Head of caudate nucleus (tissue), 42 donors: ENCODE measurements around the gene CHCHD10.

Source experiments
- DNase-seq, 42 donors: peaks; one replicate each; pipeline versions ENCODE4 v3.0.0 to v3.0.0-alpha.2; 2020 to 2021; ENCODE audit warnings: mixed read lengths in 7 of 42
- intact Hi-C: fragments of 100-400 bp; cut with DNase I; formaldehyde crosslinking; loops from one replicate; pipeline ENCODE4 v1.15.0; 2022

The CHCHD10 gene

DNA sequence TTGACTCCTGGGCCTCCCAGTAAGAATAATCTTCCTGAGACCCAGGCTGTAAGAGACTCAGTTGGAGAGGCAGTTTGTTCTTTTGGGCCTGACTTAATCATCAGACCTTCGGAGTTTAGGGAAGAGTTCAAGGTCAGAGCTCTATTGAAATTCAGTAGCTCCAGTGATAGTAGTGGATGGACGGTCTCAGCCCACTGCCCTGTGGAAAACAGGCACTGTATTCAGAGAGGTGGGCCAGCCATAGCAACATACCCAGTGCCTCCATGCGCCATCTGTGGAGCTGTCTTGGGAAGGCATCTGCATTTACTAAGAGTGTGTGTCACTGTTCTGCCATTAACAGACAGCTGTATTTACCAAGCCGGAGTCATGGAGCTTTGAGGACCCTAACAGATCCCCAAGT lies 21.9 kb upstream of the CHCHD10 start:
- peak in 6 of 42 donors; percentile 28 to 68 (median 46) for DNase-seq
- intact Hi-C loops, result no loop called here

DNA sequence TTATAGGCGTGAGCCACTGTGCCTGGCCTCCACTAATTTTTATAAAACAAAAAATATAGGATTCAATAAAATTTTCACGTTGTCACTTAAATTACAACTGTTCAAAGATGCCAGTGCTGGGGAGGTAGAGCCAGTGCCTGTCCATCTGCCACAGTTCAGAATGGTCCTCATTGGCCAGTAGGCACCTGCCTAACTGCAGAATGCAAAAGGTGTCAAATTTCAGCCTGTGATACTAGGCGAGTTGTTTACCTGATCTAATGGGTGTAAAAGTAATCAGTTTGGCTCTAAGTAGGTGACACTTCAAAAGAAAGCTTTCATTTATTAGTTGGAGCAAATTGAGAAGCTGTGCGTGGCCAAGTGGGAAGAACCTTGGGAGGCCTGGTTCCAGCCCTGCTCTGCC lies 21.3 kb upstream of the CHCHD10 start:
- DNase-seq, result no peak
- intact Hi-C loops, result no loop called here

DNA sequence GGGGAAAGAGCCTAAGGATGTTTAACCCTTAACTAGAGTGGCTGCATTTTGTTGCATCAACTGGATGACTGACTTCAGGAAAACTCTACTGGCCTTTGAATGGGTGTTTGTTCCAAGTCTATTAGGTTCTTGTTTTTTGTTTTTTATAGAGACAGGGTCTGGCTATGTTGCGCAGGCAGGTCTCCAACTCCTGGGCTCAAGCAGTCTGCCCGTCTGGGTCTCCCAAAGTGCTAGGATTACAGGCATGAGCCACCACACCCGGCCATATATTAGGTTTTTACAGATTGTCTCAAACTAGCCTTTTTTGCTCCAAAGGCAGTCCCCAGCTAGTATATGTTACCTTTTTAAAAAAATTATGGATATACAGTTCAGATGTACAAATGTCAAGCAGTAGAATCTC lies 20.1 kb upstream of the CHCHD10 start:
- intact Hi-C loops, result no loop called here
- DNase-seq, result no peak

DNA sequence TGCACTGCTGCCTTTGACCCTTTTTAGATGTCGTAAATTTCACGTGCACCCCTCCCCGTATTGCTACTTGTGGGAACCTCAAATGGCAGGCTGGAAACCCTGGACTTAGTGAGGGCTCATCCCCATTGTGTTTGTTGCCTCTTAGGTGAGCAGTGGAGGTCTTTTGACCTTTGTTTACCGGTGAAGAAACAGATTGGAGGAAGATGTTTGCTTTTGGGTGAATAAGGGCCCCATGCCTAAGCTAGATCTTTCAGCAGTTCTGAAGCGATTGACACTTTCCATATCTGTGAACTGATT lies 19.8 kb upstream of the CHCHD10 start:
- intact Hi-C loops, result no loop called here
- DNase-seq, result no peak

DNA sequence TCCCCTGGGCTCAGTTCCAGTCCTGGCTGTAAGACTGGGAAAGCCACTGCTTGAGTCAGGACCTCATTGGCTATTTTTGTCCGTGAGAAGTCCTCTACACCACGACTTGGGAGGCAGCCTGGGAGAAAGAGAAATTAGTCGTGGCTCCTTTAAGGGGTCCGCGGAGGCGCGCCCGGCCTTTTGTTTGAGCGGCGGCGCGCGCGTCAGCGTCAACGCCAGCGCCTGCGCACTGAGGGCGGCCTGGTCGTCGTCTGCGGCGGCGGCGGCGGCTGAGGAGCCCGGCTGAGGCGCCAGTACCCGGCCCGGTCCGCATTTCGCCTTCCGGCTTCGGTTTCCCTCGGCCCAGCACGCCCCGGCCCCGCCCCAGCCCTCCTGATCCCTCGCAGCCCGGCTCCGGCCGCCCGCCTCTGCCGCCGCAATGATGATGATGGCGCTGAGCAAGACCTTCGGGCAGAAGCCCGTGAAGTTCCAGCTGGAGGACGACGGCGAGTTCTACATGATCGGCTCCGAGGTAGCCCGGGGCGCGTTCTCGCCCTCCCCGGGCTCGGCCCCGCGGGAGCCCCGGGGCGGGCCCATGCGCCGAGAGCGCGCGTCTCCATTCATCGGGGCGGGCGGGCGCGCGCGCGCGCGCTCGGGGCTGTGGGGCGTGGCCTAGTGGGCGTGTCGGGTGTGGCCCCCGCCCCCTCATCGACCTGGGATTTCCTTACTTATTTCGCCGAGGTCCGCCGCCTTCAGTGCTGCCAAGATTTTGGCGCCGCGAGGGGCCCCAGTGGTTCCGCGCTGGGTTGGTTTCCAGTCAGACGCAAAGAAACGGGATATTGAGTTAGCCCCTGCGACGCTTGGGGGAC lies 19.2 kb upstream of the CHCHD10 start, which contains the start of gene SMARCB1:
Gene SMARCB1 (plus strand): TSS at position 215 of the 848 bp plus-strand sequence. CDS start 204 bp downstream, at position 419.
- intact Hi-C loops, result no loop called here

DNA sequence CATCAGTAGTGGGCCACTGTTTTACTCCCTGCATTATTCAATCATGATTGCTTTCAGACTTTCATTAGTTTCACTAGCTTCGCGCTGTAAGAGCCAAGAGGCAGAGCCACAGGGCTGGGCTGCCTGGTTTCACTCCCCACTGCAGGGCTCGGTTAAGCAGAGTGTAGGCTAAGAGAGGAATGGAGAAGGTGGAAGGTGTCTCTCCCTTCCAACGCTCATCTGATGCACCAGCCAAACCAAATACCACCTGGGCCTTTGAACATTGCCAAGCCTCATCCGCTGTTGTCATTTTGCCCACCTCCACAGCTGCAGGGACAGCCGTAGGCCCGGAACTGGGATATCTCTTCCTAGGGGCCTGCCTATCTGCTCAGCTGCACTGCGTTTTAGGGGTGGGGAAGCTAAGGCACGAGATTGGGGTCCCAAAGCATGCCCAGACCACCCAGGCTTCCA lies 18.5 kb upstream of the CHCHD10 start:
- DNase-seq, result peak in 1 of 42 donors; percentile 35
- intact Hi-C loops, result no loop called here

More for the DNA sequence above, 19.2 kb upstream of the CHCHD10 start, which contains the start of gene SMARCB1:
- peak; percentile 73 to 94 (median 87) for DNase-seq

DNA sequence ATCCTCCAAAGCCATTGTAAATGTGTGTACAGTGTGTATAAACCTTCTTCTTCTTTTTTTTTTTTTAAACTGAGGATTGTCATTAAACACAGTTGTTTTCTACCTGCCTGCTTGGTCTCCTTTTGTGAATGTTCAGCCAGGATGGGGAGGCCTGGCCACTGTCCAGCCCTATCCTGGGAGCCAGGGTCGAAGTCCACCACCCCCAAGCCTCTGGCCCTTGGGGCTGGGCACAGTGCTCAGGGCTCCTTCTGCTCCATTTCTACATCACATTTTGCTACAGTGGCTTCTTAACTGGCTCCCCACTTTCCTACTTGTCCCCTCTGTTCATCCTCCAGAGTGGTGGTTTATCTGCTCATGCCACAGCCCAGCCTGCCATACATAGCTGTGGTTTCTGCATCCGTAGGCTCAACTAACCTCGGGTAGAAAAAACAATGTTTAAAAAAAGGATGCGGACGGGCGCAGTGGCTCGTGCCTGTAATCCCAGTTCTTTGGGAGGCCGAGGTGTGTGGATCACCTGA lies 16.5 kb upstream of the CHCHD10 start:
- intact Hi-C loops, result no loop called here
- DNase-seq, result no peak

DNA sequence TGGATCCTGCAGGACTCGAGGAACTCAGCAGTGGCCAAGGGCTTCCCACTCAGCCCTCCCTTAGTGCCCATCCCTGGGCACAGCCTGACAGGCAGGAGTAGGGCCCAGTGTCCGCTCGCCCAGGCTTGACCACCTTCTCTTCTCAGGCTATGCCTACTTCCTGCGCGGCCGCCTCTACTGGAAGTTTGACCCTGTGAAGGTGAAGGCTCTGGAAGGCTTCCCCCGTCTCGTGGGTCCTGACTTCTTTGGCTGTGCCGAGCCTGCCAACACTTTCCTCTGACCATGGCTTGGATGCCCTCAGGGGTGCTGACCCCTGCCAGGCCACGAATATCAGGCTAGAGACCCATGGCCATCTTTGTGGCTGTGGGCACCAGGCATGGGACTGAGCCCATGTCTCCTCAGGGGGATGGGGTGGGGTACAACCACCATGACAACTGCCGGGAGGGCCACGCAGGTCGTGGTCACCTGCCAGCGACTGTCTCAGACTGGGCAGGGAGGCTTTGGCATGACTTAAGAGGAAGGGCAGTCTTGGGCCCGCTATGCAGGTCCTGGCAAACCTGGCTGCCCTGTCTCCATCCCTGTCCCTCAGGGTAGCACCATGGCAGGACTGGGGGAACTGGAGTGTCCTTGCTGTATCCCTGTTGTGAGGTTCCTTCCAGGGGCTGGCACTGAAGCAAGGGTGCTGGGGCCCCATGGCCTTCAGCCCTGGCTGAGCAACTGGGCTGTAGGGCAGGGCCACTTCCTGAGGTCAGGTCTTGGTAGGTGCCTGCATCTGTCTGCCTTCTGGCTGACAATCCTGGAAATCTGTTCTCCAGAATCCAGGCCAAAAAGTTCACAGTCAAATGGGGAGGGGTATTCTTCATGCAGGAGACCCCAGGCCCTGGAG lies 15.7 kb upstream of the CHCHD10 start:
- intact Hi-C loops, result no loop called here
- no peak for DNase-seq

DNA sequence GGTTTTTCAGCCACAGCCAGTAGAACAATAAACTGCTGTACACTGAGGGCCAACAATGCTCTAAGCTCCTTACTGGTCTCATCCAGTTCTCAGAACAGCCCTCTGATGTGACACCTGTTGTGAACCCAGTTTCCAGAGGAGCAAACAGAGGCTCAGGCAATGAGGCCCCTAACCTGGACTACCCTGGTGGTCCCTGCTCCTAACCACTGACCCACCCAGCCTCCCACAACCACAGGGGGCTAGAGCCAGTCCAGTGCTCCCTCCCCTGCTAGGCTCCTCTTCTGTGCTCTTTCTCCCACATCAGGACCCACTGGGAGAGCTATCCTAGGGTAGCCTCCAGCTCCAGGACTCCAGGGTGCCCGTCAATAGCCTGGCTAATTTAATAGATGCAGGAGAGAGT lies 14.9 kb upstream of the CHCHD10 start:
- DNase-seq, result no peak
- intact Hi-C loops, result no loop called here

DNA sequence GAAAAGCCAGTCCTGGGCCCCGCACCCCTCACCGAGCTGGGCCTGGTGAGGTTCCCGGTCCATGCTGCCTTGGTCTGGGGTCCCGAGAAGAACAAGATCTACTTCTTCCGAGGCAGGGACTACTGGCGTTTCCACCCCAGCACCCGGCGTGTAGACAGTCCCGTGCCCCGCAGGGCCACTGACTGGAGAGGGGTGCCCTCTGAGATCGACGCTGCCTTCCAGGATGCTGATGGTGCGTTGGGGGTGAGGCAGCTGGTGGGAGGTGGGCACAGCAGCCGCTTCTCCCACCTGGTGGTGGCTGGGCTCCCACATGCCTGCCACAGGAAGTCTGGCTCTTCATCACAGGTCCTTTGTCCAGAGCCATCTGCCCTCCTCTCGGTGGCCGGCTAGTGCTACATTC lies 14.5 kb upstream of the CHCHD10 start:
- intact Hi-C loops, result no loop called here
- no peak for DNase-seq

DNA sequence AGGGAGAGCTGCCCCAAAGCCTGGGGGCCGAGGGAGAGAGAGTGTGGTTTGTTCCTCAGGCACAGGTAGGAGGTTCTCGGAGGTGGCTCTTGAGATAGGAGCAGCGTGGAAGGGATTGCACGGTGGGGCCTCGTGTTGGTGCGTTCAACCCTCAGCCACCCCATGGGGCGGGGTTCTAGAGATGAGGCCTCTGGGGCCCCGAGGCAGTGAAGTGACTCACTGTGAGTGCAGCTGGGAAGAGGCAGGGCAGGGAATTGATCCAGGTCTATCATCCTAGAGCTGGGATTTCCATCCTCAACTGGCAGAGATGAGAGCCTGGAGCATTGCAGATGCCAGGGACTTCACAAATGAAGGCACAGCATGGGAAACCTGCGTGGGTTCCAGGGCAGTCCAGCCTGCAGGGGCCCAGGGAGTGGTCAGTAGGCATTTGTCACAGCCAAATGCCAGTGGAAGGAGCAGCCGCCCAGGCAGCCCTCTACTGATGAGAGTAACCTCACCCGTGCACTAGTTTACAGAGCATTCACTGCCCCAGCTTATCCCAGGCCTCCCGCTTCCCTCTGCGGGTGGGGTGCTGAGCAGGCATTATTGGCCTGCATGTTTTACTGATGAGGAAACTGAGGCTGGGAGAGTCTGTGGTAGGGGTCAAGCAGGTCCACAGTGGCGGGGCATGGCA lies 13.9 kb upstream of the CHCHD10 start:
- intact Hi-C loops, result no loop called here
- DNase-seq, result peak in 11 of 42 donors; percentile 29 to 64 (median 44)

DNA sequence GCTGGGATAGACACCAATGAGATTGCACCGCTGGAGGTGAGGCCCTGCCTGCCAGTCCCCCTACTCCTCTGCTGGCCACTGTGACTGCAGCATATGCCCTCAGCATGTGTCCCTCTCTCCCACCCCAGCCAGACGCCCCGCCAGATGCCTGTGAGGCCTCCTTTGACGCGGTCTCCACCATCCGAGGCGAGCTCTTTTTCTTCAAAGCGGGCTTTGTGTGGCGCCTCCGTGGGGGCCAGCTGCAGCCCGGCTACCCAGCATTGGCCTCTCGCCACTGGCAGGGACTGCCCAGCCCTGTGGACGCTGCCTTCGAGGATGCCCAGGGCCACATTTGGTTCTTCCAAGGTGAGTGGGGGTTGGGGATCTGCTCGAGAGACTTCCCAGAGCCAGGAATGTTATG lies 13.3 kb upstream of the CHCHD10 start:
- intact Hi-C loops, result no loop called here
- DNase-seq, result peak; percentile 77 to 95 (median 89)

DNA sequence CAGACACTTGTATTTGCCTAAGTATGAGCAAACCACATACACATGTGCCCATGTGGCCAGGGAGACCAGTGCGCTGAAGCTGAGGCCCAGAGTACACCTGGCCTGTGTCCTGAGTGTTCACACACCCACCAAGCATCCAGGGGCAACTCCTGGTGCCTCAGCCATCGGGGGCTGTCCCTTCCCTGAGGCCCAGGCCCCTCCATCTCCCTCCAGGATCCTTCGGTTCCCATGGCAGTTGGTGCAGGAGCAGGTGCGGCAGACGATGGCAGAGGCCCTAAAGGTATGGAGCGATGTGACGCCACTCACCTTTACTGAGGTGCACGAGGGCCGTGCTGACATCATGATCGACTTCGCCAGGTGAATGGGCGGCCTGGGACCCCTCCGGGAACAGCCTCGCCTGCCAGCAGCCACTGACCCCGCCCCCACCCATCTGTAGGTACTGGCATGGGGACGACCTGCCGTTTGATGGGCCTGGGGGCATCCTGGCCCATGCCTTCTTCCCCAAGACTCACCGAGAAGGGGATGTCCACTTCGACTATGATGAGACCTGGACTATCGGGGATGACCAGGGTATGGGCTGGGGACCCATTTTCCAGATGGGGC lies 12.5 kb upstream of the CHCHD10 start:
- intact Hi-C loops, result no loop called here
- DNase-seq, result no peak

DNA sequence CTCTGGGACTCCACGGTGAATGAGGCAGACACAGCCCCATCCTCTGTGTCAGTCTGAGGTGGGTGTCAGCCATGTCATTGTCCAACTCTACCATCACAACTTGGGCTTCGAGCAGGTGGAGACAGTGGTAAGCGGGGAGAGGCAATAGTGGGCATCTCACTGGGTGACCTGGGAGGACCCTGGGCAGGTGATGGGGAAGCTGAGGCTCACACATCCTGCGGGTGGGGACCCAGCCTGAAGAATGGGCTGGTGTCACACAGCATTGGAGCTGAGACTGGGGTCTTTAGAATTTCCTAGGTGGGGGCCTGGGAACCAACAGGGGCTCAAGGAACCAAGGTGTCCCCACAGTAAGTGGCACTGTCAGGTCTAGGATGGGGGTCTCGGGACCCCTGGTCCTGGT lies 12.0 kb upstream of the CHCHD10 start:
- intact Hi-C loops, result no loop called here
- DNase-seq, result no peak

DNA sequence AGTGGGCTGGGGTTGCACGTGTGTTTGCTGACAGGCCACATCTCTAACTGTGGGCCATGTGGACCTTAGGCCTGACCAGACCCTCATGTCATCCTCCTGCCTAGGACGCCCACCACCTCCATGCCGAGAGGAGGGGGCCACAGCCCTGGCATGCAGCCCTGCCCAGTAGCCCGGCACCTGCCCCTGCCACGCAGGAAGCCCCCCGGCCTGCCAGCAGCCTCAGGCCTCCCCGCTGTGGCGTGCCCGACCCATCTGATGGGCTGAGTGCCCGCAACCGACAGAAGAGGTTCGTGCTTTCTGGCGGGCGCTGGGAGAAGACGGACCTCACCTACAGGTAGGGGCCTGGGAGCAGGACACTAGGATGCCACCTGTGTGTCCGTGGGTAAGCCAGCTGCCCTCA lies 11.3 kb upstream of the CHCHD10 start:
- intact Hi-C loops, result no loop called here
- DNase-seq, result no peak

DNA sequence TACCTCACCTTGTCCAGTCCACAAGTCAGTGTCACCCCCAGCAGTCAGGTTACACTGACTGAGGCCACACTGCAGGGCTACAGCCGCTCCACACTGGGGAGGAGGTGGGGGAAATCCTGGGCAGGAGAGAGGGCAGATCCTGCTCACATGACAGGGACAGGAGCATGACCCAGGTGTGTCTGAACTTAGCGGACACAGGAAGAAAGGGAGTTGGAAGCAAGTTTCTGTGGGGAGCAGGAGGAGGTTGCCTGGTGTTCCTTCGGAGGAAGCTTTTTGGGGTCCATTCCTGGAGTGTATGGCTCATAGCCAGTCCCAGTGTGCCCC lies 10.8 kb upstream of the CHCHD10 start:
- intact Hi-C loops, result no loop called here

DNA sequence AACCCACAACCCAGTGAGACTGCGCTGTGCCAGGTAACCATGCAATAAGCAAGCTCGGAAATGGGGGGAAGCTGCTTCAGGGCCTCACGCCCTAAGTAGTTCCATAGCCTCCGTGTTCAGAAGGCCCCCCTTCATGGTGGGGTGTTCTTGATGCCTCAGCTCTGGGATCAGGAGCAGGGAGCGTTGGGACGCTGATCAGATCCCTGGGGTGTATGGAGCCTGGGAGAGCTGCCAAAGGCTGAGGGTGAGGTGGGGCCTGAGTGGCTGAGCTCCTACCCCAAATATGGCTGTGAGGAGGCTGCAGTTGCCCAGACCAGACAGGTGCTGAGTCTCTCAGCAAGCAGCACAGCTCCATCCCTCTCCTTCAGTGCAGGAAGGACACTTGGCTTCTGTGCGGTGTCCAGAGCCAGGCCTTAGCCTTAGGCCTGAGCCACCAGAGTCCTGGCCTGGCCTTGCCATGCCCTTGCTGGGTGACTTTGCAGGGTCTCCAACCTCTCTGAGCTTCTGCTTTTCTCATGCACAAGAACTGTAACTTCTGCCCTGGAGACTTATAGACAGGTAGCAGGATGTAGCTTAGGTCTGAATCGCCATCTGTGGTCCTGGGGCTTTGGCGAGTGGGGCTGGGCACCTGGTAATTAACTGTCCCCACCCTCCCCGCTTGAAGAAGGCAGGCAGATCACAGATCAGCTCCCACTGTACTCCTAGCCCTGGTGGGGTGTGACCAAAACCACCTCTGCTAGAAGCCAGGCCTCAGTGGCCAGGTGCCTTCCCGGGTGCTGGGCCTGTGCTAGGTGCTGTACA lies 10.2 kb upstream of the CHCHD10 start:
- DNase-seq, result no peak
- intact Hi-C loops, result no loop called here

More for the DNA sequence above, 10.8 kb upstream of the CHCHD10 start:
- DNase-seq, result no peak

DNA sequence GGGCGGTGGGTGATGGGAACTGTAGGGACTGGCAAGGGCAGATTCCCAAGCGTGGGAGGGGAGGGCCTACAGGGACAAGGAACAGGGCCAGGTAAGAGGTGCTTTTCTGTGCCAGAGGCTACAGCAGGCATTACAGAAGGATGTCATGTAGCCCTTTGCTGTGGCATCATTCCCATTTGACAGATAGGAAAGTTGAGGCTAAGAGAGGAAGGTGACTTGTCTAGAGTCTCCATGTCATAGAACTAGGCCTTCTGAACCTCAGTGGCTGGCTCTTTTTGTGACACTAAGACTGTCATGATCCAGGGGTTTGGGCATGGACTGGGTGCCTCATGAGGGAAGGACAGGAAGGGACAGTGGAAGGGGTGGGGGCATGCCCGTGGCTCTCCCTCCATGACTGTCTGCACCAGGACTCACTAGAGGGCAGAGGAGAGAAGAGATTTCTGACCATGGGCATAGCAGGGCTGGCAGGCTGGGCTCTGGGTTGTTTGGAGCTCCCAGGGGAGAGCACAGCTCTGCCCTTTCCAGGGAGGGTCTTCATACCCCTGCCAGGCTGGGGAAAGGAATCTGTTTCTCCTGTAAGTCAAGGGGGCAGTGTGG lies 8.1 kb upstream of the CHCHD10 start:
- DNase-seq, result no peak
- intact Hi-C loops, result no loop called here
